Measurements from ENCODE around the gene PEAR1.

The PEAR1 gene

DNA sequence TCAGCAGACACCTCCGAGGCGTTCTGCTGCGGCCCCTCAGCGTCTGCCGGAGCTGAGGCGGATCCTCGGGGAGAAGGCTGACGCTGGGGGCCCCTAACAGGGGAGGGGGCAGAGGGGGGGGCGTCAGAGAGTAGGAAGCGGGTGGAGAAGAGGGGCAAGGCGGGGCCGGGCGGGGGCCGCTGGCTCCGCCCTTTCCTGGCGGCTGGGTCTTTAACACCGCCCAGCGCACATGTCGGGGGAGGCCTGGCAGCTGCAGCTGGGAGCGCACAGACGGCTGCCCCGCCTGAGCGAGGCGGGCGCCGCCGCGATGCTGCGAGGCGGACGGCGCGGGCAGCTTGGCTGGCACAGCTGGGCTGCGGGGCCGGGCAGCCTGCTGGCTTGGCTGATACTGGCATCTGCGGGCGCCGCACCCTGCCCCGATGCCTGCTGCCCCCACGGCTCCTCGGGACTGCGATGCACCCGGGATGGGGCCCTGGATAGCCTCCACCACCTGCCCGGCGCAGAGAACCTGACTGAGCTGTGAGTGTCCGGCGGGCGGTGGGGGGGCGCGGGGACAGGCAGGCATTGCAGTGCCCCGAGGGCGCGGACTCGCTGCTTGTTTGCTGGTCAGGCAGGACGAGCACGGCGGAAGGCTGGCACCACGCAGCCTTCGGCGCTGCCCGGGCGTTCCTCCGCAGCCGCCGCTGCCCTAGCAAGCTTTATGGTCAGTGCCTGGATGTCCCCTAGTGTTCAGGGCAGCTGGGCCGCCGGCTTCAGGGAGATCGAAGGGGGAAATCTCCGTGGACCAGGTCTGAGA, 32.7 kb upstream of the PEAR1 start, which contains the start of gene NTRK1:
Gene NTRK1, plus strand, starts transcription at position 238 of the 796 bp plus-strand sequence. Its CDS starts 70 bp downstream, at position 308.
- DNase-seq = peak; percentile 77

DNA sequence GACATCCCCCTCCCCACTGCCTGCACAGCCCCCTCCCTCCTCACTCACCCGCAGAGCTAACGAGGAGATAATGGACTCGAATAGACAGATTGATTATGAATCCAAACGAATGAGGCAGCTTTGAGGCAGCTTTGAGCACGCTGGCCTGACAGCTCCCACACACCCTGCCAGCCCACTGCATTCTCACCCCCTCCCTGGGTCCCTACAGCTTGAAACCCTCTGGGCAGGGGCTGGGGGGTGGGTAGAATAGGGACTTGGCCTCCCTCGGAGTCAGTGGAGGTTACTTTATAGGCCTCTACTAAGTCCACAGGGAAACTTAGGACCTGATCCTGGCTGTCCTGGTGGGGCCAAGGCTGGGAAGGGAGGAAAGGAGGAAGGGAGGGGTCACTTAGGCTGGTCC, 30.9 kb upstream of the PEAR1 start:
- DNase-seq = no peak

DNA sequence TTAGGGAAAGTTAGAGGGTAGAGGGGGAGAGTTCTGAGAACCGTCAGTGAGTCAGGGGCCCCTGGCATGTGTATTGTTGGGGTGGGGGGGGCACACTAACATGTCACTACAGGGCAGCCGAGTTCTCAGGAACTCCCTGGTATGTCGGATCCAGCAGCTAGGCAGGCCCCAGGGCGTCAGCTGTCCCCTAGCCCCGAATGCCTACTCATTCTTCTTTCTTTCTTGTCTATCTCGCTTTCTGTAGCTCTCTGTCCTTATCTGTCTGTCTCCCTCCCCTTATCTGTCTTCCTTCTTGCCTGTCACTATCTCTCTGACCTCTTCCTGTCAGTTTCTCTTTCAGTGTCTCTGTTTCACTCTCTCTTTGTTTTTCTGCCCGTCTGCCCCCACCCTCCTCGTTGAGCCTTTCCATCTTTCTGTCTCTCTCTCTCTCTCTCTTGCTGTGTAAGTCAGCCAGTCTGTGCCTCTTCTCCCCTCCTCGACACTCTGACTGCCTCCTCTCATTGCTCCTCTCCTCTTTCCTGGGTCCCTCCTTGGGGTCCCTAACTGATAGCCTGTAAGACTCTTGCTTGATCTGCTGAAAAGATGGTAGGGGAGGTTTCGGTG, 30.4 kb upstream of the PEAR1 start:
- DNase-seq = no peak

DNA sequence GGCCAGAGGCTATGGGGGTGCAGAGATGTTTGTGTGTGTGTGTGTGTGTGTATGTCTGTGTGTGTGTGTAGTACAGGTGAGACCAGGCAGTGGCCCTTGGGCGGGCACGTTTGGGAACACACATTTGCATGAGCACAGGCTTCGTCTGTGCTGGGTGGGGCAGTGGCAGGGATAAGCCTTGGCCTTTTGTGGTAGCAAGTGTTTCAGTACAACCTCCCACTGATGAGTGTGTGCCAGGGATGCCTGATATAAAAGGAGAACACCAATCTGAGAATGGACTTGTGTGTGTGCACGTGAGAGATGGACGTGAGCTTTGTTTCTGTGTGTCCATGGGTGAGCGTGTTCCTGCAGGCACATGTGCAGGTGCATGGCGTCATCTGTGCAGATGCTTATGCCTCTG, 29.9 kb upstream of the PEAR1 start:
- no peak for DNase-seq

DNA sequence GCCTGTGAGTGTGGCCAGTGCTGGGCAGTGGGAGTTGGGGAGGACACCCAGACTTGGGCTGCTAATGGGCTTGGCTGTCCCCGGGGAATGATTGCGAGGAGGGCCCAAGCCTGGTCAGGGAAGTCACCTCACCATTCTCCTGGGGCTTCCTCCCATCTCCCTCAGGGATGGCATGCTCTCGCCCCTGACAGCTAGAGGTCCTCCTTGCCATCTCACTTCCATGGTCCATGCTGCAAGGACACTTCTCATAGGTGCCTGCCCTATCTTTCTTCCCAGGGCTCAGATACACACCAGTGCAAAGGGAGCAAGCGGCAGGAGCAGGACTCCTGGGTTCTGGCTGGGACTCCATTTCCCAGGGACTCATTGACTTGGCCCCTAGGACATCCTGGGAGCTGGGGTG, 28.7 kb upstream of the PEAR1 start:
- DNase-seq = no peak

DNA sequence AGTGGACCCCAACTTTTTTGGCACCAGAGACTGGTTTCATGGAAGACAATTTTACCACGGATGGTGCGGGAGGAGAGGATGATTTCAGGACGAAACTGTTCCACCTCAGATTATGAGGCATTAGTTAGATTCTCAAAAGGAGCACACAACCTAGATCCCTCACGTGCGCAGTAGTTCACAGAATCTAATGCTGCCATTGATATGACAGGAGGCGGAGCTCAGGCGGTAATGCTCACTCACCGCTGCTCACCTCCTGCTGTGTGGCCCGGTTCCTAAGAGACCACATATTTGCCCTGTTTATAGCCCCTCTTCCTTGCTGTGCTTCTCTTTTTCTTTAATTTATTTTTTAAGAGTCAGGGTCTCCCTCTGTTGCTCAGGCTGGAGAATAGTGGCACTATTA, 28.3 kb upstream of the PEAR1 start:
- DNase-seq = no peak

DNA sequence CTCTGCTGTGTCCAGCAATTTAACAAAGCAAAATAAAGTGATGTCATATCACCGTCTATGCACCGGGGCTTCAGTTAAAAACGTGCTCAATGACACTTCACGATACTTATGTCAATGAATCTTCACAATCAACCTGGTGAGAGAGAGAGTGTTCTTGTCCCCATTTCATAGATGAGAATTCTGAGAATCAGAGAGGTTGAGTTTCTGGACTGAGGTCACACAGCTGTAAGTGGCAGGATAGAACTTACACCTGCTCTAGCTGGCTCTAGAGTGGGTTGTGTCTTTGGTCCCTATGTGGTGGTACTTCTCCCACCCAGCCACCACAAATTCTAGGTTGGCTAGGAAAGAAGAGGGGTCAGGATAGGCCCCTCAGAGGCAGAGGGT, 27.7 kb upstream of the PEAR1 start:
- no peak for DNase-seq

DNA sequence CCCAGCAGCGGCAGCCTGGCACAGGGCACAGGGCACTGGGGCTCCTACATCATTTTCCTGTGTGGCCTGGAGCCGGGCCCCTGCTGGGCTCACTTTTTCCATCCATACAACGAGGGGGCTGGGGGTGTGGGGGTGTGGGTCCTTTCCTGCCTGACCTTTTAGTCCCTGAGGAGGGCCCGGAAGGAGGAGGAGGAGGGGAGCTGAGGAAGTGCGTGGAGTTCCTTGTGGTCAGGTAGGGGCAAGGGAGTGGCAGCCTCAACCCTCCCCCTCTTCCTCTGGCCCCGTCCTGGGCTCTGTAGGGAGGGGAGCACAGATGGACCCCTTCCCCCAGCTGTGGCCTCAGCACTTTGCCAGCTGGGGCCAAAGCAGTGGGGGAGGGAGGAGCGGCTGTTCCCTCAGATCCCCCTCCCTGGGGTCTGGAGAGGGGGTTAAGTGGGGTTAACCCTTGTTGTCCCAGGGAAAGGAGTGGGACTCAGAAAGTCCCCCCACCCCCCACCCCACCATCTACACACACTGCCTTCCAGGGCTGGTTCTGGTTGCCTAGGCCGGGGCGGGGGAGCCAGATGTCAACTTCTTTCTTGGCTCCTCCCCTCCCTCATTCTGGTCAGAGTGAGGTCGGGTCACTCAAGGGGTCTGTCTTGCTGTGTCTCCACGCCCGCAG, 27.1 kb upstream of the PEAR1 start:
- DNase-seq = no peak

DNA sequence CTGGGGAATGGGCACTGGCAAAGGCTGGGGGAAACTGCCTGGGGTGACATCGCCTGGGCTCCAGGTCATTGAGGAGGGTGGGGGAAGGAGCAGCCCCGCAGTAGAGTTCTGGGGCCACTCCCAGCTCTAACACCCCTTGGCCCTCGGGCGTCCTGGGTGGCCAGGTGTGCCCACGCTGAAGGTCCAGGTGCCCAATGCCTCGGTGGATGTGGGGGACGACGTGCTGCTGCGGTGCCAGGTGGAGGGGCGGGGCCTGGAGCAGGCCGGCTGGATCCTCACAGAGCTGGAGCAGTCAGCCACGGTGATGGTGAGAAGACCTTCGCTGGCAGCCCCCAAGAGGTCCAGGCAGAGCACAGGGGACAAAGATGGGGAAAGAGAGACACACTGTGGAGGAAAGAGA, 25.2 kb upstream of the PEAR1 start:
- no peak for DNase-seq

DNA sequence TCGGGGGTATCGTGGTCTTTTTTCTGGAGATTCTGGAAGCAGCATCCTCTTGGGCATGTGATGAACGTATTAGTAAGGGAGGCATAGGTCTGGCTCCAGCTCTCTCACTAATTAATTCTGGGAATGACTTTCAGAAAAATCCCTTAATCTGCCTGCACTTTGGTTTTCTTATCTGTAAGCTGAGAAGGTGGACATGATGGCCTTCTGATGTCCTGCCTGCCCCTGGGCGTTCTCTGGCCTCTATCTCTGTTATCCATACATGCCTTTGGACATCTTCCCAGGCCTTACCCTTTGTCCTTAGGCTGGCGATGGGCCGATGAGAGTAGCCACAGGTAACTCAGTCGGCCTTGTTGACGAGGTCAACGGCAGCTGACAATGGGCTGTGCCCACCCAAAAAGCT, 24.1 kb upstream of the PEAR1 start:
- no peak for DNase-seq

DNA sequence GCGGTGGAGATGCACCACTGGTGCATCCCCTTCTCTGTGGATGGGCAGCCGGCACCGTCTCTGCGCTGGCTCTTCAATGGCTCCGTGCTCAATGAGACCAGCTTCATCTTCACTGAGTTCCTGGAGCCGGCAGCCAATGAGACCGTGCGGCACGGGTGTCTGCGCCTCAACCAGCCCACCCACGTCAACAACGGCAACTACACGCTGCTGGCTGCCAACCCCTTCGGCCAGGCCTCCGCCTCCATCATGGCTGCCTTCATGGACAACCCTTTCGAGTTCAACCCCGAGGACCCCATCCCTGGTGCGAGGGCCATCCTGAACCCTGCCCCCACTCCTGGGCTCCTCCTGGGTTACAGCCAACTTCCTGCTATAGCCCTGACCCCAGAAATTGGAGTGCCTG, 19.9 kb upstream of the PEAR1 start:
- no peak for DNase-seq

DNA sequence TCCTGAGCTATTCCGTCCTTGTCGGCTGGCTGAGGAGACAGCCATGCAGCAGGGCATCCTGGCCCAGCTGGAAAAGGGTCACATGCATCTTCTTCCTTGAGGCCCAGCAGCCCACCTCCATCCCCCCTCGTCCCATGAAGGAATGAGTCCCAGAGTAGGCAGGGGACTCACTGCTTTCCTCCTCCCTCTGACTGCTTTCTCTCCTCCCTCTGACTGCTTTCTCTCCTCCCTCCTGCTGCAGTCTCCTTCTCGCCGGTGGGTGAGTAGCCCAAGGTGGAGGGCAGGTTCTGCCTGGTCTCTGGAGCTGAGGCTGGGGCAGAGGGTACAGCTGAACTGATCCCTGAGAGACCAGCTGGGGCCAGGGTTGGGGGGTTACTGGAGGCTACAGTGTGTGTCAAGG, 19.4 kb upstream of the PEAR1 start:
- DNase-seq = no peak

DNA sequence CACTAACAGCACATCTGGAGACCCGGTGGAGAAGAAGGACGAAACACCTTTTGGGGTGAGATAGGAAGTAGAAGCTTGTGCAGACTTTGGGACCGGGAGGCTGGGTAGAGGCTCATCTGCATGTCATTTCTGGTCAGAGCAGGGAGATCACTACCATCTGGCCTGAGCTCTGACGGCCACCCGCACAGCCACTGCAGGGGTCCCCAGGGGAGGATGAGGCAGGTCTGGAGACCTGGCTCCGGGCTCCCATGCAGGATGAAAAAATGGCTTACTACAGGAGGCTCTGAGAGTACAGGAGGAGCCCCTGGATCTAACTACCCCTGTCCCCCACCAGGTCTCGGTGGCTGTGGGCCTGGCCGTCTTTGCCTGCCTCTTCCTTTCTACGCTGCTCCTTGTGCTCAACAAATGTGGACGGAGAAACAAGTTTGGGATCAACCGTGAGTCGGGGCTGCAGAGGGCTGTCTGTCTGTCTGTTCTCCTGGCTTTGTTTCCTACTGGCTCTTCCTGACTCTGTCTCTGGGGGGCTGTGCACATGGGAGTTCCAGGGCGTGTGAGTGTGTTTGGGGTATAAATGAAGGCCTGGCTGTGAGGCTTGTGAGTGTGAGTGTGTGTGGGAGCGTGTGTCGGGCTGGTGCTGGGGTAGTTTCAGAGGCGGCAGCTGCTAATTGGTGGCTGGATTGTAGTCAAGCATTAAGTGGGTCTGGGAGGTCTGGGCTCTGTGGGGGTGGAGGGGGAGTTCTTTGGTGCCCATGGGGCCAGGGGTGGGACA, 18.8 kb upstream of the PEAR1 start:
- no peak for DNase-seq

DNA sequence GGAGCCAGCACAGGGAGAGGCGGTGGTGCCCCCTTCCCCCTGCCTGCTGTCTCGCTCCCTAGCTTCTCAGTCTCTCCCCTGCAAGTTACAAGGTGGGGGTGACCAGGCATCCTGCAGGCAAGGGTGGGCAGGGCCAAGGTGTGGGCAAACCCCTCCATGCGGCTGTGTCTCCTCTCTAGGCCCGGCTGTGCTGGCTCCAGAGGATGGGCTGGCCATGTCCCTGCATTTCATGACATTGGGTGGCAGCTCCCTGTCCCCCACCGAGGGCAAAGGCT, 18.2 kb upstream of the PEAR1 start:
- no peak for DNase-seq

DNA sequence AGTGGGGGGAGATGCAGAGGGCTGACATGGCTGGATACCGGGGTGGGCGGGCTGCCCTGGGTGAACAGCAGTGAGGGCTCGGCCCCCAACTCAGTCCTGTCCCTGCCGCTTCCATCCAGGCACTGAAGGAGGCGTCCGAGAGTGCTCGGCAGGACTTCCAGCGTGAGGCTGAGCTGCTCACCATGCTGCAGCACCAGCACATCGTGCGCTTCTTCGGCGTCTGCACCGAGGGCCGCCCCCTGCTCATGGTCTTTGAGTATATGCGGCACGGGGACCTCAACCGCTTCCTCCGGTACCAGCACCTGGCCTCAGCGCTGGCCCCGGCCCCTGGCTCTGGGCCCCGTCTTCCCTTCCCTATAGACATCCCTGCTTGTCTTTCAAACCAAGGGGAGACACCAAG, 17.2 kb upstream of the PEAR1 start:
- no peak for DNase-seq

DNA sequence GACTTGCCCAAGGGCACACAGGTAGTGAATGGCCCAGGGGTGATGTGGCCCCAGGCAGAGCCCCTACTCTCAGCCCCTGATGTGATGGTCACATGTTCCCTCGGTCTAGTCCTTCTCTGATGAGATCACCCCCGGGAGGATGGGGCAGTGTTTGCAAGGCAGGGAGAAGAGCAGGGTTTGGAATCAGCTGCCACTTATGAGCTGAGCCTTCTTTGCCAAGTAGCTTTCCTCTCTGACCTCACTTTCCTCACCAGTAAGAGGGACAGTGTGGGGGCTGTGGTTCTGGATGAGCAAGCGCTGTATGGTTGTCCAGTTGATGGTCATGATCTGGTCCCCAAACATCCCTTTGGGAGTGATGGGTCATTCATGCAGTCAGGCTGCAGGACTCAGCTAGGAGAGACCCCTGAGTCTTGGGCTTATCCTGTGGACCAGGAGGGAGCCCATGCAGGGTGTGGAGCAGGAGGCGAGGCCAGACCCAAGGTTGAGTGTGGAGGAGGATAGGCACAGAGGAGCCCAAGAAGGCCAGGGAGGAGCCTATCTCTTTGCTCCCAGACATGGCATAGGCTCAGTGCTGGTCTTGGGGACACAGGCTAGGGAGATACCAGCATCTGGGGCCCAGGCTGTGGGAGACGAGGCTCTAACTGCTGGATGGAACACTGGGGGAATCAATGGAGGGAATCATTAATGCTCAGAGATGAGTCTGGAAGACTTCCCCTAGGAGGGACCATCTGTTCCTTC, 15.9 kb upstream of the PEAR1 start:
- no peak for DNase-seq

DNA sequence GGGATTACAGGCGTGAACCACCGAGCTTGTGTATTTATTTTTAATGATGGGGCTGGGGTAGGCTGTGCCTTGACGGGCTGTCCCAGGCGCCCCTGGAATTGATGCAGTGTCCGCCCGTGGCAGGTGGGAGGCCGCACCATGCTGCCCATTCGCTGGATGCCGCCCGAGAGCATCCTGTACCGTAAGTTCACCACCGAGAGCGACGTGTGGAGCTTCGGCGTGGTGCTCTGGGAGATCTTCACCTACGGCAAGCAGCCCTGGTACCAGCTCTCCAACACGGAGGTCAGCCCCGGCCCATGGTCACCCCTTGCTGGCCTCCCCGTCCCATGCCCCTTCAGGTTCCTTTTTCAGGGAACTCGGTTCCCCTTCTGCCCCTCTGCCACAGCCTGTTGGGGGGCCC, 13.6 kb upstream of the PEAR1 start:
- no peak for DNase-seq

DNA sequence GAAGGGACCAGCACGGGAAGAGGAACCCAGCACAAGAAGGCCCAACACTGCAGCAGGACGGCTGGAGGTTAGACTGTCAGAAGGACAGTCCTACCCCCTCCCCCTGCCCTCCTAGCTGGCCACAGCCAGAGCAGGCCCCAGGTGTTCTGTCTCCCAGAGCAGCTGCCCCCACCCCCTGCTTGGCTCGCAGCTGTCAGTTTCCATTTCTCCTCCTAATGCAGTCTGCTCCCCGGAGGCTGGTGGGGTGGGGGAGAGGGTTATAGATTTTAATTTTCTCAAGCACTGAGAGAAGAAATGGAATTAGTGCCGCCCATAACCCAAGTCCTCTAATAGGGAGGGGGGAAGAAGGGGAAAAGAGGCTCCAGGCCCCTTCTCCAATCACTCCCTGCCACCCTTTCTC, 13.0 kb upstream of the PEAR1 start:
- no peak for DNase-seq

DNA sequence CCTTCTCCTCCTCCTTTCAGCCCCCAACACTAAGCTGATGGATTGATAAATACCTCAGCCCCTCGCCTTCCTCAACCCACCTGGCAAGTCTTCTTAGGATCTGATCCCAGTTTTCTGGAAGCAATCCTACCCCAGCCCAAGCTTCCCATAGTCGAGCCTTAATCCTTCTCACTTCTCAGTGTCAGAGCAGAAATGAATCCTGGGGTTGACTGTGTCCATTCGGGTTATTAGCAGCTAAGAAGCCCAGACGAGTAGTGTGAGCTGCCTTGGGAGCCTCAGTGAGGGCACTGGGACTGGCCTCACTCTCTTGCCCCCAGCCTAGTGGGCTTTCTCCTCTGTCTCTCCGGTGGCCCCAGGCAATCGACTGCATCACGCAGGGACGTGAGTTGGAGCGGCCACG, 12.4 kb upstream of the PEAR1 start:
- no peak for DNase-seq

DNA sequence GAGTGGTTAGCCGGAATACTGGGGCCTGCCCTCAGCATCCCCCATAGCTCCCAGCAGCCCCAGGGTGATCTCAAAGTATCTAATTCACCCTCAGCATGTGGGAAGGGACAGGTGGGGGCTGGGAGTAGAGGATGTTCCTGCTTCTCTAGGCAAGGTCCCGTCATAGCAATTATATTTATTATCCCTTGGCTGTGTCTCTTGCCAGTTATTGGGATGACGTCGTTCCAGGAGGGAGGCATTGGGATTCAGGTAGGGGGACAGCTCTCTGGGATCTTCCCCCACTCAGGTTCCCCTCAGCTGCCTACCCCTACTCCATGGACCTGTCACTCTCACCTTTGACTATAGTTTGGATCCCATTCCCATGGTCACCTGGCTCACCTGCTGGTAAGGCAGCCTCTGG, 11.9 kb upstream of the PEAR1 start:
- no peak for DNase-seq

DNA sequence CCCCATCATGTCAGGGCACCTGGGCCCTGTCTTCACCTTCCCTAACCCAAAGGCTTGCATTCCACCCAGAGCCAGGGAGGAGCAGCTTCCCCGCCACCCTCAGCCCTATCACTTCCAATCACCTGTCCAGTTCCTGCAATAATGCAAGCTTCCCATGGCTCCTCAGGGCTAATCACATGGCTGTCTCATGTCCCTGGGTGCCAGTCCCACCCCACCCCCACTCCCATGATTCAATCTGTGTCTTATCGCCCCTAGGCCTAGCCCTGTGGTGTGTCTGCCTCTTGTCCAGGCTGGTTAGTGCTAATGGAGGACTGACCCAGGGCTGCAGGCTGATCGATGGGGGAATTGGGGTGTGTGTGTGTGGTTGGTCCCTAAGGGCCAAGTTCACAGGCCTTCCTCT, 11.0 kb upstream of the PEAR1 start:
- DNase-seq = no peak

DNA sequence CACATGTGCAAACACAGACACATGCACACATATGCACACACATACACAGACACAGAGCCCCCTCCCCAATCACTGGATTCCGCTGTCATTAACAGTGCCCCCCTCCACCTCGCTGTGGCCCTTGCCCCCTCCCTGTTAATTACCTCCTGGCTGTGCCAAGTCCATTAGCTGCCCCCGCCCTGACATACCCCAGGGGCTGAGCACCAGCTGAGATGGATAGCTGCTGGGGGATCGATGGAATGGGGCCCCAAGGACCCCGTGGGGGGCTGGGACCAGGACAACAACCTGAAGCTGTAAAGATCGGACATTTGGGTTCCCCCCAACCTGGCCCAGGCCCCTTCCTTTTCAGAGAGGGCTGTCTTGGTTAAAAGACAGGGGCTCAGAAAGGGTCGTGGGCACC, 9.6 kb upstream of the PEAR1 start:
- no peak for DNase-seq

DNA sequence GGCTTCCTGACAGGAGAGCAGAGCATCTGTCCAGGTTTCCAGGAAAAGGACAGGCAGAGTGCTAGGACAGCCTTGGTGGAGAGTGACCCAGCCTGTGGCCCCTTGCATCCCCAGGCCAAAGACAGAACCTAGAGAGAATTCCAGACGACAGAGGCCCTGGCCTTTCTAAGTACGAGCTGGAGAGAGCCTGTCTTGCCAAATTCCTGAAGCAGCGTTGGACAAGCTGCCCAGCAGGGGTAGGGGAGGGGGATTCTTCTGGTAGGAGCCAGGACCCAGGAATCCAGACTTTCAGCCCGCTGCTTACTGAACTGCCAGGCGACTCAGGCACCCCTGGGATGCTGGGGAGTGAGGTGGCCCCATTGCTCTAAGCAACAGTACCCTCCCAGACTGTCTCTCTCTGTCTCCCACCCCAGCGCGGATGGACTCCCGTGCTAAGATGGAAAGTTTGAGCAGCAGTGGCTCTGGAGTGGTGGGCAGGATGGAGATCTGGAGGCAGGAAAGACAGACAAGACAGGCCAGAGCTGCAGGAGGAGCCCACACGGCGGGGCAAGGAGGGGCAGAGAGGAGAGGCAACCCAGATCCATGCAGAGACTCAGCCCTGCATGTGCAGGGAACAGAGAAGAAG, 8.8 kb upstream of the PEAR1 start:
- no peak for DNase-seq
